Measurements from ENCODE around the gene DEGS2. TPM values are rescaled to one million over a fixed set of nuclear protein-coding genes. Genes with fewer than 3 reads are reported as not detected.

DEGS2 gene
- total and polyA plus RNA-seq, 4 donors: 0.10 to 3.0 (median 0.90) TPM

DNA sequence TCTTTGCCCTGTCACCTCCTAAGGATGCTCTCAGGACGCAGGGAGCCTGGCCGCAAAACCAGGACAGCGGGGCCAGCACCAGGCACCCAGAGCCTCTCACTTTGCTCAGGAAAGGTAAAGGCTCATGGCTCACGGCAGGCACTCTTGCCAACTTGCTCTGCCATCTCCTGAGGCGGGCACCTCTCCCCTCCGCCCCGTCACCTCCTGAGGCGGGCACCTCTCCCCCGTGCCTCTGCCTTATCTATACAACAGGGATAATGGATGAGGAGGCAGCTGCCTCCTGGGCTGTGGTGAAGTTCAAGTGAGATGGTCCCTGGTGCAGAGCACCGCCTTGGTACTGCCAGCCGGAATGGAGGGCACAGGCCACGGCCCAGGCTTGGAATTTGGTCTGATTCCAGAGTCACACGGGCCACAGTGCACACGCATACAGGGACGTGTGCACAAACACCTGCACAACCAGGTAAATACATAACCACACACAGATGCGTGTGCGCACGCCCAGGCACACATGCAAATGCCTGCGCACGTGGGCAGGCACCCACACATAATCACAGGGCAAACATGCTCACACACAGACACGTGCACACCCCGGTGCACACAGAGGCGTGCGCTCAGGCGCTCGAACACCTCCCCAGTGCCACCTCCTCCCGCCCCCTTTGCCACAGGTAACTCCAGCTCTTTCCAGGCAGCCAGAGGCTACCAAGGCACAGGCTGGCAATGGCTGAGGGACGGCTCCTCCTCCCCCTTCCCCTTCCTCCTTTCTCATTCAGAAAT lies 11.6 kb downstream of the DEGS2 start:
- Histone ChIP-seq H3K36me3 (ENCODE audit: control insufficient read depth in 1 of 2, insufficient read depth in 2 of 2, low read length in 1 of 2) (no peaks in the 10 kb centered on the region), H3K4me3 (ENCODE audit: low read length in 2 of 2) (no peak overlapping the region), H3K4me1 (ENCODE audit: control insufficient read depth in 1 of 2, insufficient read depth in 2 of 2, low read length in 2 of 2) (no peaks in the 10 kb centered on the region), H3K27ac (ENCODE audit: low read depth in 1 of 2, low read length in 2 of 2) (no peak overlapping the region), H3K27me3 (ENCODE audit: control insufficient read depth in 1 of 2, insufficient read depth in 2 of 2, low read length in 1 of 2) (no peaks in the 10 kb centered on the region), H3K9me3 (ENCODE audit: control insufficient read depth, low read length) (no peaks in the 10 kb centered on the region)
- intact Hi-C loops (cut with DNase I): no loop called here
- 78 to 82% methylated on average over 28 of the region's 28 CpGs for WGBS, 2 donors
- no peak for DNase-seq
- no peak for ATAC-seq (ENCODE audit: low FRiP score)

- intact Hi-C loops (cut with DNase I): no loop called here
- Histone ChIP-seq H3K4me1 (ENCODE audit: control insufficient read depth in 1 of 2, insufficient read depth in 2 of 2, low read length in 2 of 2) (no peaks in the 10 kb centered on the region), H3K27me3 (ENCODE audit: control insufficient read depth in 1 of 2, insufficient read depth in 2 of 2, low read length in 1 of 2) (no peaks in the 10 kb centered on the region), H3K36me3 (ENCODE audit: control insufficient read depth in 1 of 2, insufficient read depth in 2 of 2, low read length in 1 of 2) (no peaks in the 10 kb centered on the region), H3K27ac (ENCODE audit: low read depth in 1 of 2, low read length in 2 of 2) (no peak overlapping the region), H3K4me3 (ENCODE audit: low read length in 2 of 2) (no peak overlapping the region), H3K9me3 (ENCODE audit: control insufficient read depth, low read length) (no peaks in the 10 kb centered on the region)
- DNase-seq: no peak
- WGBS, 2 donors: 81 to 85% methylated on average over 20 of the region's 20 CpGs
- no peak for ATAC-seq (ENCODE audit: low FRiP score)
These were observed 12.2 kb downstream of the DEGS2 start for GRCh38 chr14:100147181-100147631.

DNA sequence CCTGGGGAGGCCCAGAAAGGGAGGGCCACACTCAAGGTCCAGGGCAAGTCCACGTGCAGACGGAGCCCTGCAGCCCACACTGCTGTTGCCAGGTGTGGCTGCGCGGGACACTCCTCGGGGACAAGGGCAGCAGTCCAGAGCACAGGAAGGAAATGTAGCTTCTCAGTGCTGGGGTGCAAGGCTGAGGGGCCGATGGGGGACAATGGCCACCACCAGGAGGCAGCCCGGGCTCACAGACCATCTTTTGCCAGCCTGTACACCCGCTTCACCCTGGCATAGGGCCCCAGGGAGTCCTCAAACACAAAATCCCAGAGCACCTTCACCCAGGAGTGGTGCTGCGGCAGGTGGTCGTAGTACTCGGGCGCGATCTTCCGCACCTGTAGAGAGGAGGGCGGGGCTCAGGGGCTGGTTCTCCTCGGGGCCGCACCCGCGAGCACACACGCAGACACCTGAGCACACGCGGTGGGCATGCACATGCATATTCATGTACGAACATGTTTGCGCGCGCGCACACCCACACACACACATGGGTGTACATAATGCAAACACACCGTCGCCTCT lies 12.8 kb downstream of the DEGS2 start:
- Histone ChIP-seq H3K4me1 (ENCODE audit: control insufficient read depth in 1 of 2, insufficient read depth in 2 of 2, low read length in 2 of 2) (no peaks in the 10 kb centered on the region), H3K9me3 (ENCODE audit: control insufficient read depth, low read length) (no peaks in the 10 kb centered on the region), H3K36me3 (ENCODE audit: control insufficient read depth in 1 of 2, insufficient read depth in 2 of 2, low read length in 1 of 2) (no peaks in the 10 kb centered on the region), H3K27ac (ENCODE audit: low read depth in 1 of 2, low read length in 2 of 2) (no peak overlapping the region), H3K4me3 (ENCODE audit: low read length in 2 of 2) (no peak overlapping the region), H3K27me3 (ENCODE audit: control insufficient read depth in 1 of 2, insufficient read depth in 2 of 2, low read length in 1 of 2) (no peaks in the 10 kb centered on the region)
- WGBS, 2 donors: 87 to 89% methylated on average over 29 of the region's 29 CpGs
- intact Hi-C loops (cut with DNase I): no loop called here
- DNase-seq (no peak), ATAC-seq (ENCODE audit: low FRiP score) (no peak)

GRCh38 chr14:100145682-100146464 lies 13.6 kb downstream of the DEGS2 start:
- Histone ChIP-seq H3K9me3 (ENCODE audit: control insufficient read depth, low read length) (no peaks in the 10 kb centered on the region), H3K36me3 (ENCODE audit: control insufficient read depth in 1 of 2, insufficient read depth in 2 of 2, low read length in 1 of 2) (no peaks in the 10 kb centered on the region), H3K4me3 (ENCODE audit: low read length in 2 of 2) (no peak overlapping the region), H3K27me3 (ENCODE audit: control insufficient read depth in 1 of 2, insufficient read depth in 2 of 2, low read length in 1 of 2) (no peaks in the 10 kb centered on the region), H3K4me1 (ENCODE audit: control insufficient read depth in 1 of 2, insufficient read depth in 2 of 2, low read length in 2 of 2) (no peaks in the 10 kb centered on the region), H3K27ac (ENCODE audit: low read depth in 1 of 2, low read length in 2 of 2) (no peak overlapping the region)
- 86 to 87% methylated on average over 27 of the region's 27 CpGs for WGBS, 2 donors
- intact Hi-C loops (cut with DNase I): no loop called here
- ATAC-seq (ENCODE audit: low FRiP score) (no peak), DNase-seq (no peak)

- no peaks in the 10 kb centered on the region for H3K27me3 ChIP-seq (ENCODE audit: control insufficient read depth in 1 of 2, insufficient read depth in 2 of 2, low read length in 1 of 2)
- no peaks in the 10 kb centered on the region for H3K36me3 ChIP-seq (ENCODE audit: control insufficient read depth in 1 of 2, insufficient read depth in 2 of 2, low read length in 1 of 2)
- no peak overlapping the region for H3K4me3 ChIP-seq (ENCODE audit: low read length in 2 of 2)
- intact Hi-C loops (cut with DNase I): no loop called here
- H3K27ac ChIP-seq (ENCODE audit: low read depth in 1 of 2, low read length in 2 of 2): no peak overlapping the region
- no peaks in the 10 kb centered on the region for H3K9me3 ChIP-seq (ENCODE audit: control insufficient read depth, low read length)
- no peak for ATAC-seq (ENCODE audit: low FRiP score)
- no peak for DNase-seq
- no peaks in the 10 kb centered on the region for H3K4me1 ChIP-seq (ENCODE audit: control insufficient read depth in 1 of 2, insufficient read depth in 2 of 2, low read length in 2 of 2)
- WGBS, 2 donors: 89 to 92% methylated on average over 18 of the region's 18 CpGs
These were observed 14.3 kb downstream of the DEGS2 start for GRCh38 chr14:100144996-100145646.

- Histone ChIP-seq H3K27ac (ENCODE audit: low read depth in 1 of 2, low read length in 2 of 2) (no peak overlapping the region), H3K4me1 (ENCODE audit: control insufficient read depth in 1 of 2, insufficient read depth in 2 of 2, low read length in 2 of 2) (no peaks in the 10 kb centered on the region), H3K27me3 (ENCODE audit: control insufficient read depth in 1 of 2, insufficient read depth in 2 of 2, low read length in 1 of 2) (no peaks in the 10 kb centered on the region), H3K36me3 (ENCODE audit: control insufficient read depth in 1 of 2, insufficient read depth in 2 of 2, low read length in 1 of 2) (no peaks in the 10 kb centered on the region), H3K9me3 (ENCODE audit: control insufficient read depth, low read length) (no peaks in the 10 kb centered on the region), H3K4me3 (ENCODE audit: low read length in 2 of 2) (no peak overlapping the region)
- no peak for ATAC-seq (ENCODE audit: low FRiP score)
- 48 to 52% methylated on average over 4 of the region's 4 CpGs for WGBS, 2 donors
- DNase-seq: no peak
- intact Hi-C loops (cut with DNase I): no loop called here
These were observed 14.8 kb downstream of the DEGS2 start for GRCh38 chr14:100144645-100144995.

- no peak for DNase-seq
- no peaks in the 10 kb centered on the region for H3K4me1 ChIP-seq (ENCODE audit: control insufficient read depth in 1 of 2, insufficient read depth in 2 of 2, low read length in 2 of 2)
- intact Hi-C loops (cut with DNase I): no loop called here
- H3K36me3 ChIP-seq (ENCODE audit: control insufficient read depth in 1 of 2, insufficient read depth in 2 of 2, low read length in 1 of 2): no peaks in the 10 kb centered on the region
- H3K27ac ChIP-seq (ENCODE audit: low read depth in 1 of 2, low read length in 2 of 2): no peak overlapping the region
- H3K4me3 ChIP-seq (ENCODE audit: low read length in 2 of 2): no peak overlapping the region
- no peaks in the 10 kb centered on the region for H3K9me3 ChIP-seq (ENCODE audit: control insufficient read depth, low read length)
- no peak for ATAC-seq (ENCODE audit: low FRiP score)
- H3K27me3 ChIP-seq (ENCODE audit: control insufficient read depth in 1 of 2, insufficient read depth in 2 of 2, low read length in 1 of 2): no peaks in the 10 kb centered on the region
- WGBS, 2 donors: 95 to 96% methylated on average over 23 of the region's 23 CpGs
These were observed 15.5 kb downstream of the DEGS2 start for GRCh38 chr14:100143934-100144333.

- no peaks in the 10 kb centered on the region for H3K36me3 ChIP-seq (ENCODE audit: control insufficient read depth in 1 of 2, insufficient read depth in 2 of 2, low read length in 1 of 2)
- no peak for ATAC-seq (ENCODE audit: low FRiP score)
- no peak for DNase-seq
- H3K9me3 ChIP-seq (ENCODE audit: control insufficient read depth, low read length): no peaks in the 10 kb centered on the region
- no peak overlapping the region for H3K27ac ChIP-seq (ENCODE audit: low read depth in 1 of 2, low read length in 2 of 2)
- H3K4me1 ChIP-seq (ENCODE audit: control insufficient read depth in 1 of 2, insufficient read depth in 2 of 2, low read length in 2 of 2): no peaks in the 10 kb centered on the region
- intact Hi-C loops (cut with DNase I): no loop called here
- WGBS, 2 donors: 96% methylated on average over 18 of the region's 18 CpGs
- H3K27me3 ChIP-seq (ENCODE audit: control insufficient read depth in 1 of 2, insufficient read depth in 2 of 2, low read length in 1 of 2): no peaks in the 10 kb centered on the region
- no peak overlapping the region for H3K4me3 ChIP-seq (ENCODE audit: low read length in 2 of 2)
These were observed 15.9 kb downstream of the DEGS2 start for GRCh38 chr14:100143523-100143922.
